HepG2 (cell line): ENCODE data around the gene SPRYD3. TPM values are rescaled to one million over a fixed set of nuclear protein-coding genes. Genes with fewer than 3 reads are reported as not detected.

Experiments used
- AGO2 ChIP-seq: fragments of 200-400 bp; formaldehyde crosslinking; optimal IDR thresholded peaks from 2 replicates; pipeline ENCODE3; 2017; ENCODE audit warnings: mild to moderate bottlenecking, low read depth, low read length, moderate library complexity
- ARID4A ChIP-seq: sonication (generic); formaldehyde crosslinking; IDR thresholded peaks from 2 replicates; pipeline ENCODE4 v1.5.0; 2020; ENCODE audit warnings: mild to moderate bottlenecking, missing genetic modification reagents, borderline replicate concordance
- CBX2 ChIP-seq, 2 experiments: fragments of 200-600 bp in 1 of 2; sonication (generic); formaldehyde crosslinking in 1 of 2; IDR thresholded peaks; 2 replicates each; pipeline versions ENCODE4 v1.7.0 to v1.8.1; 2018 to 2022; ENCODE audit warnings: low read depth in 2 of 2, low read length in 1 of 2, mild to moderate bottlenecking in 1 of 2, missing genetic modification reagents in 1 of 2
- DBP ChIP-seq: sonication (generic); formaldehyde crosslinking; IDR thresholded peaks from 2 replicates; pipeline ENCODE4 v1.4.0; 2020; ENCODE audit warnings: missing genetic modification reagents; ENCODE audit errors: not compliant biosample characterization
- ETS1 ChIP-seq: sonication (generic); formaldehyde crosslinking; IDR thresholded peaks from 2 replicates; pipeline ENCODE4 v1.4.0; 2020; ENCODE audit warnings: missing genetic modification reagents
- FOXJ3 ChIP-seq: sonication (generic); formaldehyde crosslinking; IDR thresholded peaks from 2 replicates; pipeline ENCODE4 v1.4.0; 2020; ENCODE audit warnings: missing genetic modification reagents, mild to moderate bottlenecking, borderline replicate concordance
- IKZF1 ChIP-seq: fragments of 450-650 bp; IDR thresholded peaks from 2 replicates; pipeline ENCODE4 v1.7.1; 2016
- KDM6A ChIP-seq: IDR thresholded peaks from 2 replicates; pipeline ENCODE4 v1.6.1; 2016; ENCODE audit warnings: low read depth
- MIER2 ChIP-seq: IDR thresholded peaks from 2 replicates; pipeline ENCODE4 v1.6.1; 2016; ENCODE audit warnings: missing biosample characterization, missing genetic modification reagents
- NR1H2 ChIP-seq: sonication (generic); formaldehyde crosslinking; IDR thresholded peaks from 2 replicates; pipeline ENCODE4 v1.8.1; 2022; ENCODE audit warnings: low read depth, missing genetic modification reagents, borderline replicate concordance
- PRMT3 ChIP-seq: sonication (generic); formaldehyde crosslinking; IDR thresholded peaks from 2 replicates; pipeline ENCODE4 v1.8.1; 2022; ENCODE audit warnings: low read depth, mild to moderate bottlenecking, moderate library complexity, missing genetic modification reagents, borderline replicate concordance
- SPEN ChIP-seq: sonication (generic); formaldehyde crosslinking; IDR thresholded peaks from 2 replicates; pipeline ENCODE4 v1.5.1; 2020; ENCODE audit warnings: low read depth, mild to moderate bottlenecking, missing genetic modification reagents
- TP53 ChIP-seq: sonication (generic); formaldehyde crosslinking; conservative IDR thresholded peaks from 2 replicates; pipeline ENCODE4 v1.4.0; 2020; ENCODE audit warnings: missing genetic modification reagents
- TRIM24 ChIP-seq: sonication (generic); formaldehyde crosslinking; IDR thresholded peaks from 2 replicates; pipeline ENCODE4 v1.8.0; 2022; ENCODE audit warnings: mild to moderate bottlenecking, missing genetic modification reagents
- ZC3H4 ChIP-seq: sonication (generic); formaldehyde crosslinking; IDR thresholded peaks from 2 replicates; pipeline ENCODE4 v1.4.0; 2020; ENCODE audit warnings: missing genetic modification reagents, borderline replicate concordance
- ZFP82 ChIP-seq: sonication (generic); formaldehyde crosslinking; IDR thresholded peaks from 2 replicates; pipeline ENCODE4 v1.5.1; 2020; ENCODE audit warnings: mild to moderate bottlenecking, missing genetic modification reagents, borderline replicate concordance
- ZNF124 ChIP-seq: sonication (generic); formaldehyde crosslinking; IDR thresholded peaks from 2 replicates; pipeline ENCODE4 v1.4.0; 2020; ENCODE audit warnings: missing genetic modification reagents
- ZNF414 ChIP-seq: sonication (generic); formaldehyde crosslinking; IDR thresholded peaks from 2 replicates; pipeline ENCODE4 v1.5.0; 2020; ENCODE audit warnings: missing genetic modification reagents
- ZNF629 ChIP-seq: sonication (generic); formaldehyde crosslinking; conservative IDR thresholded peaks from 2 replicates; pipeline ENCODE4 v1.5.0; 2020; ENCODE audit warnings: missing genetic modification reagents
- ZNF704 ChIP-seq: sonication (generic); formaldehyde crosslinking; IDR thresholded peaks from 2 replicates; pipeline ENCODE4 v1.8.1; 2023; ENCODE audit warnings: mild to moderate bottlenecking, inconsistent platforms, moderate library complexity, missing genetic modification reagents, borderline replicate concordance
- ZNF780A ChIP-seq: sonication (generic); formaldehyde crosslinking; IDR thresholded peaks from 2 replicates; pipeline ENCODE4 v1.8.0; 2022; ENCODE audit warnings: mild to moderate bottlenecking, missing genetic modification reagents, moderate library complexity
- polyA plus RNA-seq, 8 experiments: library from polyadenylated mRNA; depleted of rRNA in 3 of 8; stranded (reverse) in 7 of 8; unstranded in 1 of 8; fragments of >200 nt; fragmentation: Illumina TruSeq in 4 of 8; extraction: Trizol in 4 of 8; gene quantifications; 2 replicates each; pipeline versions ENCODE4 v1.2.1 to v1.2.3, GENCODE V29; 2011 to 2016; ENCODE audit warnings: low read depth in 4 of 8, missing spikeins in 1 of 8, mixed read lengths in 1 of 8; ENCODE audit not compliant: insufficient read depth in 1 of 8
- total RNA-seq, 5 experiments: library from RNA; depleted of rRNA; stranded (reverse); fragments of >200 nt; fragmentation: Illumina TruSeq; extraction: Trizol; gene quantifications; 2 replicates each; pipeline ENCODE4 v1.2.3, GENCODE V29; 2016; ENCODE audit warnings: low read depth in 1 of 5

The SPRYD3 gene
- total and polyA plus RNA-seq, 2 of the 13 experiments (the other 11 are each of a cell fraction or from before 2014, with no cell fraction given), result 9.0 to 9.2 TPM

GRCh38 chr12:53051058-53051880, 27.9 kb downstream of the SPRYD3 start (continued):
- TF ChIP-seq TP53 (CRISPR knock-in tag) (no peak), DBP (CRISPR knock-in tag) (no peak), ZFP82 (no peak), PRMT3 (CRISPR knock-in tag) (no peak), ZNF780A (no peak), IKZF1 (no peak), TRIM24 (no peak), ZNF414 (CRISPR knock-in tag) (peak; percentile 79; the same call in 1 of the 2 replicates), NR1H2 (CRISPR knock-in tag) (no peak), SPEN (CRISPR knock-in tag) (peak; percentile 70), MIER2 (CRISPR knock-in tag) (no peak), ZNF124 (CRISPR knock-in tag) (no peak), ZNF629 (CRISPR knock-in tag) (0 out of 2 replicates have a peak, but pooled peaks have one; percentile 27), KDM6A (CRISPR knock-in tag) (peak; percentile 83), AGO2 (no peak), ZNF704 (CRISPR knock-in tag) (no peak), ARID4A (peak; percentile 85), FOXJ3 (CRISPR knock-in tag) (no peak), ETS1 (CRISPR knock-in tag) (no peak), ZC3H4 (CRISPR knock-in tag) (peak; percentile 28; the same call in 1 of the 2 replicates), CBX2 (IDR thresholded peaks at IDR 0.05; ENCODE audit: low read depth, low read length) (no peak), CBX2 (CRISPR knock-in tag; IDR thresholded peaks at IDR 0.05; ENCODE audit: low read depth) (no peak)
